SK-N-SH treated with all-trans-retinoic acid at 6 μM for 48 hours (cell line): ENCODE data around the gene PRRC2C.

Experiments
- ARNTL ChIP-seq: fragments of 450-650 bp; formaldehyde crosslinking; IDR thresholded peaks from 2 replicates; pipeline ENCODE4 v1.5.0; 2020; ENCODE audit warnings: low read depth, mild to moderate bottlenecking, moderate library complexity, borderline replicate concordance
- ESRRG ChIP-seq: fragments of 250-450 bp; sonication (Bioruptor Pico); IDR thresholded peaks from 2 replicates; pipeline ENCODE4 v1.6.1; 2021; ENCODE audit warnings: mild to moderate bottlenecking
- PPARA ChIP-seq: fragments of 250-450 bp; sonication (Bioruptor Pico); IDR thresholded peaks from 2 replicates; pipeline ENCODE4 v1.5.0; 2020; ENCODE audit warnings: mild to moderate bottlenecking, borderline replicate concordance
- RARB ChIP-seq: fragments of 250-450 bp; sonication (Bioruptor Pico); IDR thresholded peaks from 2 replicates; pipeline ENCODE4 v1.8.0; 2021; ENCODE audit warnings: mild to moderate bottlenecking, moderate library complexity
- ZC3H10 ChIP-seq: fragments of 250-450 bp; sonication (Bioruptor Pico); IDR thresholded peaks from 2 replicates; pipeline ENCODE4 v1.5.1; 2021; ENCODE audit warnings: mild to moderate bottlenecking, moderate library complexity
- ZFP3 ChIP-seq: fragments of 250-450 bp; sonication (Bioruptor Pico); IDR thresholded peaks from 2 replicates; pipeline ENCODE4 v1.5.0; 2020; ENCODE audit warnings: mild to moderate bottlenecking, moderate library complexity
- ZFP30 ChIP-seq: fragments of 450-650 bp; formaldehyde crosslinking; IDR thresholded peaks from 2 replicates; pipeline ENCODE4 v1.5.0; 2022; ENCODE audit warnings: mild to moderate bottlenecking, moderate library complexity
- TF ChIP-seq, protein P1 (sequence below): fragments of 250-450 bp; sonication (Bioruptor Pico); IDR thresholded peaks from 2 replicates; pipeline ENCODE4 v1.5.1; 2020; ENCODE audit warnings: low read depth, mild to moderate bottlenecking, moderate library complexity
- TF ChIP-seq, protein P2 (sequence below): fragments of 250-450 bp; sonication (Bioruptor Pico); IDR thresholded peaks from 2 replicates; pipeline ENCODE4 v1.8.0; 2020; ENCODE audit warnings: mild to moderate bottlenecking, moderate library complexity, borderline replicate concordance

DNA sequence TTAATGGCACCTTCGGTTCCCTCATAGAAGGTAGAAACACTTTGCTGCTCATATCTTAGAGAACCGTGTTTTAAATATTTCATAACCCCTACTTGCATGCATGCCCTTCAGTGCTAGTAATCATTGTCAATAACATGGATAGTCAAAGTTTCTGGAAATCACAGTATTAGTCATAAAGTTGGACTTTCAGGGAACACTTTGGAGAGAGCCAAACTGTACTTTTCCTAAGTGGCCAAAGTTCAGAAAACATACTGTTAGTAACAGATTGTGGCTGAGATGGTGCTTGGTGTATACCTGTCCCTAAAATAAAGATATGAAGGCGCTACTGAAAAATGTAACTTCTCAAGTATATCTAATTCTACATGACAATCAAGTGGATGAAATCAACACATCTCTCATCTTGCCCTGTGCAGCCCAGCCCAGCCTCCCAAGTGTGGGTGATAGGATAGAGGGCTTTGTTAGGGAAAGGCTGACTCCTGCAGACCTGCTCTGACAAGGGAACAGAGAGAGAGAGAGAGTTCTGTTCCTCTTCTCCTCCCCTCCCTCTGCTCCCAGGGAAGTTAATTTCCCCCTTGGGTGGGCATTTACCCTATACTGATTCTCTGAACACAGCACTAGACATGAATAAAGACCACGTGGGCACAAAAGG is 152.7 kb downstream of the PRRC2C start:
- TF ChIP-seq ESRRG (CRISPR knock-in tag) (no peak), RARB (CRISPR knock-in tag) (no peak), PPARA (no peak), ZFP30 (CRISPR knock-in tag) (no peak), ARNTL (CRISPR knock-in tag) (no peak), ZFP3 (CRISPR knock-in tag) (no peak), ZC3H10 (CRISPR knock-in tag) (no peak)
- TF ChIP-seq, protein P1, sequence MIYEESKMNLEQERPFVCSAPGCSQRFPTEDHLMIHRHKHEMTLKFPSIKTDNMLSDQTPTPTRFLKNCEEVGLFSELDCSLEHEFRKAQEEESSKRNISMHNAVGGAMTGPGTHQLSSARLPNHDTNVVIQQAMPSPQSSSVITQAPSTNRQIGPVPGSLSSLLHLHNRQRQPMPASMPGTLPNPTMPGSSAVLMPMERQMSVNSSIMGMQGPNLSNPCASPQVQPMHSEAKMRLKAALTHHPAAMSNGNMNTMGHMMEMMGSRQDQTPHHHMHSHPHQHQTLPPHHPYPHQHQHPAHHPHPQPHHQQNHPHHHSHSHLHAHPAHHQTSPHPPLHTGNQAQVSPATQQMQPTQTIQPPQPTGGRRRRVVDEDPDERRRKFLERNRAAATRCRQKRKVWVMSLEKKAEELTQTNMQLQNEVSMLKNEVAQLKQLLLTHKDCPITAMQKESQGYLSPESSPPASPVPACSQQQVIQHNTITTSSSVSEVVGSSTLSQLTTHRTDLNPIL (CRISPR knock-in tag): no peak
- TF ChIP-seq, protein P2, sequence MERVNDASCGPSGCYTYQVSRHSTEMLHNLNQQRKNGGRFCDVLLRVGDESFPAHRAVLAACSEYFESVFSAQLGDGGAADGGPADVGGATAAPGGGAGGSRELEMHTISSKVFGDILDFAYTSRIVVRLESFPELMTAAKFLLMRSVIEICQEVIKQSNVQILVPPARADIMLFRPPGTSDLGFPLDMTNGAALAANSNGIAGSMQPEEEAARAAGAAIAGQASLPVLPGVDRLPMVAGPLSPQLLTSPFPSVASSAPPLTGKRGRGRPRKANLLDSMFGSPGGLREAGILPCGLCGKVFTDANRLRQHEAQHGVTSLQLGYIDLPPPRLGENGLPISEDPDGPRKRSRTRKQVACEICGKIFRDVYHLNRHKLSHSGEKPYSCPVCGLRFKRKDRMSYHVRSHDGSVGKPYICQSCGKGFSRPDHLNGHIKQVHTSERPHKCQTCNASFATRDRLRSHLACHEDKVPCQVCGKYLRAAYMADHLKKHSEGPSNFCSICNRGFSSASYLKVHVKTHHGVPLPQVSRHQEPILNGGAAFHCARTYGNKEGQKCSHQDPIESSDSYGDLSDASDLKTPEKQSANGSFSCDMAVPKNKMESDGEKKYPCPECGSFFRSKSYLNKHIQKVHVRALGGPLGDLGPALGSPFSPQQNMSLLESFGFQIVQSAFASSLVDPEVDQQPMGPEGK (CRISPR knock-in tag): no peak
